Measurements from ENCODE around the gene ARHGEF33. TPM values are rescaled to one million over a fixed set of nuclear protein-coding genes. Genes with fewer than 3 reads are reported as not detected.

The ARHGEF33 gene
- total RNA-seq, 1 donor from 2014 or later, result 0.30 TPM

DNA sequence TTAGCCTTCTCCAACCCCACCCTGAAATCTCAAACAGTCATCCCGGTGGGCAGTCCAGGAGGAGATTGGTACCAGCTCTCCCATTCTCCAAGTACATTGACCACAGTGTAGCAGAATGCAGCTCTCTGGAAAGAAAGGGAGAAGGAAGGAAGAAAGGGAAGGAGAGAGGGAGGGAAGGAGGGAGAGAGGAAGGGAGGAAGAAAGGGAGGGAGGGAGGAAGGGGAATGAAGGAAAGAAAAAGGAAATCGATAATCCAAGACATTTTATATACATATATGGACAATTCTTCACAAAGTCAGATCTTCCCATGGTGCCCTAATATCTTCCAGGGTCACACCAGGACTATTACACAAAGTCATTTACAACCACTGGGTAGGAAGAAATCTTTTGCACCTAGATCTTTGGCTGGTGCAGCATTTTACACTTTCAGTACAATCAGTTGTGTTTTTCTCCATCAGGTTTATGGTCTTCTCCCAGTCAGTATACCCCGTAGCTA, 58.8 kb downstream of the ARHGEF33 start:
- DNase-seq (ENCODE audit: low read depth), result no peak
- no peaks in the 10 kb centered on the region for H3K27me3 ChIP-seq (ENCODE audit: insufficient read depth, low read length)
- H3K27ac Mint-ChIP-seq (ENCODE audit: unreplicated experiment), result no peak overlapping the region
- no peaks in the 10 kb centered on the region for H3K36me3 ChIP-seq (ENCODE audit: insufficient read depth, low read length)
- no peaks in the 10 kb centered on the region for H3K9me3 ChIP-seq (ENCODE audit: insufficient read depth, low read depth, low read length)
- H3K4me1 Mint-ChIP-seq (ENCODE audit: low read depth, unreplicated experiment), result peaks cover 14% of the 10 kb centered on the region
- no peaks in the 10 kb centered on the region for H3K27me3 Mint-ChIP-seq (ENCODE audit: low read depth, unreplicated experiment)
- H3K4me2 ChIP-seq (ENCODE audit: low read length), result no peak overlapping the region
- FAIRE-seq, result no peak
- H3K4me1 ChIP-seq (ENCODE audit: insufficient read depth, low read length), result peaks cover 8% of the 10 kb centered on the region
- H3K9ac ChIP-seq (ENCODE audit: low read length), result no peak overlapping the region
- no peaks in the 10 kb centered on the region for H3K36me3 Mint-ChIP-seq (ENCODE audit: low read depth, unreplicated experiment)
- no peaks in the 10 kb centered on the region for H3K9me3 Mint-ChIP-seq (ENCODE audit: unreplicated experiment)
- no peaks in the 10 kb centered on the region for H3K79me2 ChIP-seq (ENCODE audit: insufficient read depth, low read length)
- H3K4me3 ChIP-seq (ENCODE audit: insufficient read depth, low read depth, low read length), result no peak overlapping the region
- H3K27ac ChIP-seq (ENCODE audit: low read depth, low read length), result no peak overlapping the region
- H4K20me1 ChIP-seq (ENCODE audit: insufficient read depth, low read length), result no peaks in the 10 kb centered on the region
- no peak overlapping the region for H3K4me3 Mint-ChIP-seq (ENCODE audit: unreplicated experiment)
- no peak overlapping the region for H2AFZ ChIP-seq (ENCODE audit: low read depth, low read length)
- TF ChIP-seq EZH2 (IDR thresholded peaks at IDR 0.05; ENCODE audit: insufficient read depth, low read length), result no peak
- TF ChIP-seq, protein P1, sequence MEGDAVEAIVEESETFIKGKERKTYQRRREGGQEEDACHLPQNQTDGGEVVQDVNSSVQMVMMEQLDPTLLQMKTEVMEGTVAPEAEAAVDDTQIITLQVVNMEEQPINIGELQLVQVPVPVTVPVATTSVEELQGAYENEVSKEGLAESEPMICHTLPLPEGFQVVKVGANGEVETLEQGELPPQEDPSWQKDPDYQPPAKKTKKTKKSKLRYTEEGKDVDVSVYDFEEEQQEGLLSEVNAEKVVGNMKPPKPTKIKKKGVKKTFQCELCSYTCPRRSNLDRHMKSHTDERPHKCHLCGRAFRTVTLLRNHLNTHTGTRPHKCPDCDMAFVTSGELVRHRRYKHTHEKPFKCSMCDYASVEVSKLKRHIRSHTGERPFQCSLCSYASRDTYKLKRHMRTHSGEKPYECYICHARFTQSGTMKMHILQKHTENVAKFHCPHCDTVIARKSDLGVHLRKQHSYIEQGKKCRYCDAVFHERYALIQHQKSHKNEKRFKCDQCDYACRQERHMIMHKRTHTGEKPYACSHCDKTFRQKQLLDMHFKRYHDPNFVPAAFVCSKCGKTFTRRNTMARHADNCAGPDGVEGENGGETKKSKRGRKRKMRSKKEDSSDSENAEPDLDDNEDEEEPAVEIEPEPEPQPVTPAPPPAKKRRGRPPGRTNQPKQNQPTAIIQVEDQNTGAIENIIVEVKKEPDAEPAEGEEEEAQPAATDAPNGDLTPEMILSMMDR (IDR thresholded peaks at IDR 0.05; ENCODE audit: insufficient read depth, low read depth, low read length), result no peak

DNA sequence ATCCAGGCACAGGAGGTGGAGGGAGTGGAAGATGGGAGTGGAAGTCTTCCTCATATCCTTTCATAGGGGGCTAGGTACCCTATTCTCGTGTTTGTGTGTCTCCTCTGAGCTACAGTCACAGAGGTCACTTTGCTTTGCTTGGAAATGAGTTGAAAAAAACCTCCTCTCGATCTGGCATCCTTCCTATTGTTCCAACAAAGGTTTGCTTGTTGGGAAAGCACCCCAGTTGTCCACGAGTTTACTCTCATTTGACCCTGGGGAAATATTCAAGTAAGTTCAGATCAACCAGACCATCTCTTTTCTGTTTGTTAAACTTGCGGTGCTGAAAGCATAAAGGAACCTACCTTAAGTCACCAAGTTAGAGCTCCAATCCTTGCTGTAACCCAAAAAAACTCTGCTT, 59.3 kb downstream of the ARHGEF33 start:
- Histone ChIP-seq H3K9me3 (ENCODE audit: insufficient read depth, low read depth, low read length) (no peaks in the 10 kb centered on the region), H4K20me1 (ENCODE audit: insufficient read depth, low read length) (no peaks in the 10 kb centered on the region), H3K4me1 (ENCODE audit: insufficient read depth, low read length) (peaks cover 8% of the 10 kb centered on the region), H2AFZ (ENCODE audit: low read depth, low read length) (no peak overlapping the region), H3K9ac (ENCODE audit: low read length) (no peak overlapping the region), H3K27me3 (ENCODE audit: insufficient read depth, low read length) (no peaks in the 10 kb centered on the region), H3K27ac (ENCODE audit: low read depth, low read length) (no peak overlapping the region), H3K79me2 (ENCODE audit: insufficient read depth, low read length) (no peaks in the 10 kb centered on the region), H3K4me2 (ENCODE audit: low read length) (no peak overlapping the region), H3K36me3 (ENCODE audit: insufficient read depth, low read length) (no peaks in the 10 kb centered on the region), H3K4me3 (ENCODE audit: insufficient read depth, low read depth, low read length) (no peak overlapping the region)
- TF ChIP-seq, protein P1 (IDR thresholded peaks at IDR 0.05; ENCODE audit: insufficient read depth, low read depth, low read length), result no peak
- no peak for TF ChIP-seq EZH2 (IDR thresholded peaks at IDR 0.05; ENCODE audit: insufficient read depth, low read length)
- peaks cover 10% of the 10 kb centered on the region for H3K4me1 Mint-ChIP-seq (ENCODE audit: low read depth, unreplicated experiment)
- FAIRE-seq (no peak), DNase-seq (ENCODE audit: low read depth) (no peak)
- no peak overlapping the region for H3K27ac Mint-ChIP-seq (ENCODE audit: unreplicated experiment)
- no peak overlapping the region for H3K4me3 Mint-ChIP-seq (ENCODE audit: unreplicated experiment)
- H3K27me3 Mint-ChIP-seq (ENCODE audit: low read depth, unreplicated experiment), result peaks cover 2% of the 10 kb centered on the region
- no peaks in the 10 kb centered on the region for H3K36me3 Mint-ChIP-seq (ENCODE audit: low read depth, unreplicated experiment)
- no peaks in the 10 kb centered on the region for H3K9me3 Mint-ChIP-seq (ENCODE audit: unreplicated experiment)

DNA sequence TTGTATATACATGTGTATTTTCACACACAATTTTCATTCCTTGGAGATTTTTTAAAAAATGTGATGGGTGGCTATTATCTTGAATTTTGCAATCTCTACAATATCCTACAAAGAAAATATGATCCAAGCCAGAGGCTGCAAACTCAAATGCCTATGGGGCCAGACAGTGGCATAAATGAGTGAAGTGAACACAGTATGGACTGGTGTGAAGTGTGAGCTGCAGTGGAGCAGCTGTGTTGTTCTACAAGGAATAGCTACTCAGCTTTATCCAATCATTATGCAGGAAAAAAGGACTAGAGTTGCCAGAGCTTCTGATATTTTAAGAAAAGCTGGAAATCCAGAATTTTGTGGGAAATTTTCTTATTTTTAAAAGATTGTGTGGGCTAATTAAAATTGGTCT, 62.1 kb downstream of the ARHGEF33 start:
- peaks cover 5% of the 10 kb centered on the region for H3K27me3 Mint-ChIP-seq (ENCODE audit: low read depth, unreplicated experiment)
- peaks cover 8% of the 10 kb centered on the region for H3K4me1 ChIP-seq (ENCODE audit: insufficient read depth, low read length)
- H3K27ac ChIP-seq (ENCODE audit: low read depth, low read length), result no peak overlapping the region
- no peaks in the 10 kb centered on the region for H3K27me3 ChIP-seq (ENCODE audit: insufficient read depth, low read length)
- H3K4me1 Mint-ChIP-seq (ENCODE audit: low read depth, unreplicated experiment), result peaks cover 5% of the 10 kb centered on the region
- no peak overlapping the region for H3K27ac Mint-ChIP-seq (ENCODE audit: unreplicated experiment)
- no peak overlapping the region for H3K9ac ChIP-seq (ENCODE audit: low read length)
- H3K4me2 ChIP-seq (ENCODE audit: low read length), result no peak overlapping the region
- H3K36me3 Mint-ChIP-seq (ENCODE audit: low read depth, unreplicated experiment), result no peaks in the 10 kb centered on the region
- TF ChIP-seq EZH2 (IDR thresholded peaks at IDR 0.05; ENCODE audit: insufficient read depth, low read length), result no peak
- TF ChIP-seq, protein P1 (IDR thresholded peaks at IDR 0.05; ENCODE audit: insufficient read depth, low read depth, low read length), result no peak
- H3K4me3 Mint-ChIP-seq (ENCODE audit: unreplicated experiment), result no peak overlapping the region
- H3K9me3 Mint-ChIP-seq (ENCODE audit: unreplicated experiment), result no peaks in the 10 kb centered on the region
- no peak overlapping the region for H2AFZ ChIP-seq (ENCODE audit: low read depth, low read length)
- FAIRE-seq (no peak), DNase-seq (ENCODE audit: low read depth) (no peak)
- H3K4me3 ChIP-seq (ENCODE audit: insufficient read depth, low read depth, low read length), result no peak overlapping the region
- no peaks in the 10 kb centered on the region for H3K36me3 ChIP-seq (ENCODE audit: insufficient read depth, low read length)
- no peaks in the 10 kb centered on the region for H4K20me1 ChIP-seq (ENCODE audit: insufficient read depth, low read length)
- no peaks in the 10 kb centered on the region for H3K9me3 ChIP-seq (ENCODE audit: insufficient read depth, low read depth, low read length)
- H3K79me2 ChIP-seq (ENCODE audit: insufficient read depth, low read length), result no peaks in the 10 kb centered on the region

Measured in astrocyte (in vitro differentiated cells and primary cell).